ENCODE data around the gene BABAM2. TPM values are rescaled to one million over a fixed set of nuclear protein-coding genes. Genes with fewer than 3 reads are reported as not detected.

The BABAM2 gene
- total and polyA plus RNA-seq, 10 of the 15 experiments (the other 5 are each of a cell fraction or from before 2014, with no cell fraction given): 30.7 to 59.9 (median 44.5) TPM

GRCh38 chr2:28325567-28326468 is 435.3 kb downstream of the BABAM2 start (continued):
- TF ChIP-seq ZNF592 (IDR thresholded peaks at IDR 0.05) (no peak), BCL3 (IDR thresholded peaks at IDR 0.05; ENCODE audit: borderline replicate concordance, insufficient read depth, low read depth, low read length, poor library complexity, severe bottlenecking) (no peak), ZNF687 (IDR thresholded peaks at IDR 0.05) (no peak), BCL11A (IDR thresholded peaks at IDR 0.05; ENCODE audit: low read depth, low read length) (no peak), IRF5 (IDR thresholded peaks at IDR 0.05; ENCODE audit: borderline replicate concordance) (no peak), WRNIP1 (IDR thresholded peaks at IDR 0.05; ENCODE audit: borderline replicate concordance, low read depth, low read length) (no peak), ZBED1 (IDR thresholded peaks at IDR 0.05; ENCODE audit: borderline replicate concordance) (no peak), MTA3 (IDR thresholded peaks at IDR 0.05; ENCODE audit: borderline replicate concordance, low read length) (no peak; the same call in 1 of the 2 replicates), RELA (IDR thresholded peaks at IDR 0.05; ENCODE audit: borderline replicate concordance, partially characterized antibody) (no peak), MYC (IDR thresholded peaks at IDR 0.05; ENCODE audit: insufficient read depth, insufficient read length, insufficient replicate concordance, low read length, severe bottlenecking) (no peak), YY1 (IDR thresholded peaks at IDR 0.05; ENCODE audit: low read depth, low read length) (no peak), FOXM1 (IDR thresholded peaks at IDR 0.05; ENCODE audit: low read depth, low read length) (0 out of 2 replicates have a peak, but pooled peaks have one; percentile 32), FOS (IDR thresholded peaks at IDR 0.05; ENCODE audit: borderline replicate concordance, extremely low read depth, insufficient read length) (no peak)
